GM12865 (cell line): Measurements from ENCODE around the gene NRCAM.

Source experiments
- DNase-seq: peaks from one replicate; pipeline ENCODE4 v3.0.0; 2010; ENCODE audit warnings: low read depth
- H3K4me3 ChIP-seq: 2 replicates; pipeline ENCODE4 v1.5.1; 2011; ENCODE audit warnings: mild to moderate bottlenecking, low read depth, low read length, control low read depth
- TF ChIP-seq, protein P1 (sequence below): IDR thresholded peaks from 2 replicates; pipeline ENCODE4 v1.5.1; 2011; ENCODE audit warnings: low read length, control low read depth, low read depth, inconsistent platforms; ENCODE audit not compliant: insufficient read depth; ENCODE audit errors: missing control alignments

Gene NRCAM

DNA sequence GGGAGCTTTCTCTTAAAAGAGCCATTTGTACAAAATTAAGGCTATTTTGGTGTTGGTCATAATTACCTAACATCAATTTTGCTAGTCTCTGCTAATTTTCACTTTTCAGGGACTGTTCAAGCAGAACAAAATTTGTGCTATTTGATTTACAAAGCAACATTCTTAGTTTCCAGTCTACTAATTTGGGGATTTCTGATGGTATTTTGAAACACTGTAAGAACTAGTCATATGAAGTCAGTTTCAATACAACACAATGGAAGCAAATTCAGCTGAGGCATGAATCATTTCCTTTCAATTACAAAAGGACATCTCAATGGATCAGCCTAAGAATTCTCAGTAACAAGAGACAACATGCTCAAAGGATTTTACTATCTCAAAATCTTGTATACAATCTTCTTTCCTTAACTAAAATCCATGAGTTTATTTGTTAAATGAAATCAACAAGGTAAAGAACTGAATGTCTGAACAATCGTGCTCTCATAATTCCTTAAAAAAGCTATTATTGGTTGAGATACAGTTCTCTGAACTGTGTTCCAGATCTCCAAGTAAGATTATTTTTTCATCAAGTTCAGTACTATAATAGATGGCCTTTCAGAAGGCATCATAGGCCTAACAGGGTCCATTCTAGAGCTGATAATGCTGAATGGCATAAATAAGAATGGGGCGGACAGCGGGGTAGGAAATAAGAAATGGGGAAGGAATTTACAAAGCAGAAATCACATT is 144.6 kb downstream of the NRCAM start:
- H3K4me3 ChIP-seq: no peak overlapping the region
- DNase-seq: peak; percentile 54
- TF ChIP-seq, protein P1, sequence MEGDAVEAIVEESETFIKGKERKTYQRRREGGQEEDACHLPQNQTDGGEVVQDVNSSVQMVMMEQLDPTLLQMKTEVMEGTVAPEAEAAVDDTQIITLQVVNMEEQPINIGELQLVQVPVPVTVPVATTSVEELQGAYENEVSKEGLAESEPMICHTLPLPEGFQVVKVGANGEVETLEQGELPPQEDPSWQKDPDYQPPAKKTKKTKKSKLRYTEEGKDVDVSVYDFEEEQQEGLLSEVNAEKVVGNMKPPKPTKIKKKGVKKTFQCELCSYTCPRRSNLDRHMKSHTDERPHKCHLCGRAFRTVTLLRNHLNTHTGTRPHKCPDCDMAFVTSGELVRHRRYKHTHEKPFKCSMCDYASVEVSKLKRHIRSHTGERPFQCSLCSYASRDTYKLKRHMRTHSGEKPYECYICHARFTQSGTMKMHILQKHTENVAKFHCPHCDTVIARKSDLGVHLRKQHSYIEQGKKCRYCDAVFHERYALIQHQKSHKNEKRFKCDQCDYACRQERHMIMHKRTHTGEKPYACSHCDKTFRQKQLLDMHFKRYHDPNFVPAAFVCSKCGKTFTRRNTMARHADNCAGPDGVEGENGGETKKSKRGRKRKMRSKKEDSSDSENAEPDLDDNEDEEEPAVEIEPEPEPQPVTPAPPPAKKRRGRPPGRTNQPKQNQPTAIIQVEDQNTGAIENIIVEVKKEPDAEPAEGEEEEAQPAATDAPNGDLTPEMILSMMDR: no peak

DNA sequence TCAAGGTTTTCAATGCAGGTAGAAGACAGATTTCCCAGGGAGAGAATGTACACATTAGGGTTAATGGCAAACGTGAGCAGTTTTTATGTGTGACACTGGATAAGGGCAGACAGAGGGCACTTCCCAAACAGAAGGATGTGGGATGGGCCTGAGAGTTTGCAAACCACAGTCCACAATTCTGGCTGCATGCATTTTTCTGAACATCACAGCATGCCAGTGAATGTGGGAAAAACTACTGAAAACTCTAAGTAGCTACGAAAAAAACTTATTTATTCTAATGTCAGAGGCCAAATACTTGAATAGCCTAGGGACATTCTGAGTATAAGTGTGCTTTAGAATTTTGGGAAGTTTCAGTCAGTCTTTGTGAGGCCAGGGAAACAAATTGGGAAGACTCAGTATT is 145.9 kb downstream of the NRCAM start:
- no peak for DNase-seq
- TF ChIP-seq, protein P1: no peak
- H3K4me3 ChIP-seq: no peak overlapping the region

DNA sequence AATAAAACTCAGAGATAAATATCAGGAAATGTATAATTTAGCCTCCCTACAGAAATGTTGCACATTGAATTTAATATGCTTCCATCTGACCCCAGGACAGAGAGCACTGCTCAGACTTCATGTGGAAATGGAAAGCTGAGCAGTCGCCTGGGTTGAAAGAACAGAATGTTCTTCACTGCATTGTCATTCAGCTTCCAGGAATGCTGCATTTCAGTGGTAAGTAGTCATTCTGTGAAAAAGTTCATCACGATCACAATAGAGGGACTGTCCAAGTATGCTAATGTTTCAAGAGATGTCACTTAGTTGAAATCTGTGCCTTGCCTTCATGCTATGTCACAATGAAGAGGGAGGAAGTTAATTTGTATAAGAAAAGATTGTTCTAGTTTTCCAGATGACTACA is 147.3 kb downstream of the NRCAM start:
- DNase-seq: peak; percentile 28
- TF ChIP-seq, protein P1: no peak
- no peak overlapping the region for H3K4me3 ChIP-seq

DNA sequence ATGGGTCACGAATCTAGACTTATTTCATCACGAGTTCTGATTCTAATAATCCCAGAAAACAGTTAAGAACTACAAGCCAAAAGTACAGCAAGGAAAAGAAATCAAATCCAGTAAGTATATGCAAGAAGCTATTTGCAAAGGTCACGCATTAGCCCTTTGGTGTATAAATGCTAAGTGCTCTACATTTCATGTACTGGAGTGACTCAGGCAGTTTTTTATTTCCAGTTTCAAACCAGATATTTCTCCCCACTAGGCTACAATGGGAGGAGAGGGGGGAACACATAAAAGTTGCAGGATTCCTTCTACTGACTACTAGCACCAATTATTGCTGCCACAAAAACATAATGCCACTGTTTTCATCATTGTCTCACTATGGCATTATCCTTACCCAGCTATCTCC is 148.0 kb downstream of the NRCAM start:
- DNase-seq: no peak
- TF ChIP-seq, protein P1: no peak
- H3K4me3 ChIP-seq: no peak overlapping the region

DNA sequence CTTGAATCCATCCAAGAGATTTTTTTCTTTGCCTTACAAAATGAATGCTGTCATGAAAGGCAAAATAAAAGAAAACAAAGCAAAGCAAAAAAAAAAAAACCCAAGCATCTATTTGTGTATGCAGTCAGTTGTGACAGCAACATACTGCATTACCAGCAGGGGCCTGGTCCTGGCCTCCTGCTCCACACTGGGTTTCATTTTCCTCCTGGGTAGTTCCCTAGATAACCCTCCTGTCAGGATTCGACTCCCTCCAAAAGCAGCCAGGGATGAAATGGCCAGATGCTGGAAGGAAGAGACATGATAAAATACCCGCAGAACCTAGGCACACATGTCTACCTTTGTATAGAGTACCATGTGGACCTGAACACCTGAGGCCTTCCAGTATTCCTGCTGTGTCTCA is 148.6 kb downstream of the NRCAM start:
- H3K4me3 ChIP-seq: no peak overlapping the region
- no peak for DNase-seq
- TF ChIP-seq, protein P1: no peak

DNA sequence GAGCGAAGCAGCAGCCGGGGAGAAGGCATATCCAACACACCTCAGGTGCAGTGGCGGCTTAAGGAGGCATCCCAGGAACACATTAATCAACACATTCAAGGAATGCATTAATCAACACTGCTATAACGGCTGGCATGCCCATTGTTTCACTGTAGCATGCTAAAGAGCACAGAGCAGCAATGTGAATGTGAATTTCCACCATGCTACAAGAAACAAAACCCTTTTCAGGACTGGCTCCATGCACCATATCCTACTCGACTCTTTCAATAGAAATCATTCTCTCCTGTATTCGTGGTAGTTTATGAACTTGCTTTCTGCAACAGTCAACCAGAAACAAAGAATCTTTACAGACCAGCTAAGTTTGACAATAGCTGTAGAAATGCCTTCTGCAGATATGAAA is 149.0 kb downstream of the NRCAM start:
- TF ChIP-seq, protein P1: no peak
- DNase-seq: no peak
- no peak overlapping the region for H3K4me3 ChIP-seq

DNA sequence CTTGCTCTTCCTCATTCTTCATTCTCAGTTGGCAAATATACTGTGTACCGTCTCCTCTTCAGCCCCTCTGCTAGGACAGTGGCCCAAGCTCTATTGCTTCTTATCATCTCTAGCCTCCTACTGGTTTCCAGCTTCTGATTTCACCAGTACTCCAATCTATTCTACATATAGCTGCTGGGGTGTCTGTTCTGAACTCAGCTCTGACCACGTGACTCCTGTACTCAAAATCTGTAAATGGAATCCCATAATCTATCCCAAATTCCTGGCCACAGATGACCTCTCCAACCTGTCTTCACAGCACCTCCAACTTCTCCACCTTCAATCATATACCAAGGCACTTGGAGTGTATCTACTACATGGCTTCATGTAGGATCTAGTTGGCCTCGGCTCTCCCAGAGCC is 152.9 kb downstream of the NRCAM start:
- DNase-seq: no peak
- TF ChIP-seq, protein P1: no peak
- no peak overlapping the region for H3K4me3 ChIP-seq
